Small intestine (tissue), 7 donors: ENCODE data around the gene EPS8L2. TPM values are rescaled to one million over a fixed set of nuclear protein-coding genes. Genes with fewer than 3 reads are reported as not detected.

ENCODE experiments used
- DNase-seq, 2 donors: peaks; one replicate each; pipeline versions ENCODE4 v3.0.0 to v3.0.0-alpha.2; 2013
- FAIRE-seq: peaks from 2 replicates; lab custom pipeline; 2012; peaks lifted over from hg19 to GRCh38; lab: Jason Lieb, UNC
- H3K27ac ChIP-seq, 3 donors: one replicate each; pipeline ENCODE4 v1.5.1; 2013; ENCODE audit warnings: low read length in 2 of 3, mild to moderate bottlenecking in 2 of 3, control low read depth in 1 of 3, inconsistent platforms in 1 of 3, low read depth in 1 of 3, moderate library complexity in 1 of 3
- H3K27me3 ChIP-seq, 3 donors: one replicate each; pipeline ENCODE4 v1.6.1; 2013; ENCODE audit warnings: low read length in 3 of 3, inconsistent platforms in 1 of 3; ENCODE audit not compliant: control insufficient read depth in 3 of 3, insufficient read depth in 3 of 3
- H3K36me3 ChIP-seq, 3 donors: one replicate each; pipeline ENCODE4 v1.6.1; 2013; ENCODE audit warnings: low read length in 3 of 3, inconsistent platforms in 1 of 3, low read depth in 1 of 3, mild to moderate bottlenecking in 1 of 3, moderate library complexity in 1 of 3; ENCODE audit not compliant: control insufficient read depth in 3 of 3, insufficient read depth in 2 of 3
- H3K4me1 ChIP-seq, 3 donors: one replicate each; pipeline ENCODE4 v1.6.1; 2013; ENCODE audit warnings: low read length in 2 of 3, inconsistent platforms in 1 of 3, low read depth in 1 of 3, mild to moderate bottlenecking in 1 of 3, moderate library complexity in 1 of 3; ENCODE audit not compliant: control insufficient read depth in 3 of 3, insufficient read depth in 2 of 3
- H3K4me3 ChIP-seq, 3 donors: one replicate each; pipeline ENCODE4 v1.5.1; 2013; ENCODE audit warnings: low read length in 3 of 3, control low read depth in 1 of 3, inconsistent platforms in 1 of 3, low read depth in 1 of 3, mild to moderate bottlenecking in 1 of 3, moderate library complexity in 1 of 3
- H3K9me3 ChIP-seq, 2 donors: one replicate each; pipeline ENCODE4 v1.6.1; 2013; ENCODE audit warnings: low read depth in 1 of 2, low read length in 1 of 2; ENCODE audit not compliant: control insufficient read depth in 2 of 2, insufficient read depth in 1 of 2
- WGBS, 3 donors: extraction: QIAGEN DNeasy Blood & Tissue Kit; methylation state at CpG; one replicate each; pipeline ENCODE4 v1.1.7; 2013; 5-methylcytosine and 5-hydroxymethylcytosine counted together
- polyA plus RNA-seq, 4 donors: library from polyadenylated mRNA; stranded (reverse) in 3 of 4; unstranded in 1 of 4; fragments of 200-250 nt in 3 of 4; fragments of 120-200 nt in 1 of 4; gene quantifications; one replicate each; pipeline versions ENCODE4 v1.2.1 to v1.2.3, GENCODE V29; 2013
- donor health status: healthy with polysubstance abuse.
- donor health status: control.
- donor health status: control.
- donor health status: Bipolar disorder and iron deficiency.
- donor health status: healthy.

EPS8L2 gene
- polyA plus RNA-seq, 4 donors = 90.2 to 1,255 (median 670) TPM

- Histone ChIP-seq H3K4me3 (no peak overlapping the region), H3K4me1 (peaks cover 7 to 47% (median 15%) of the 10 kb centered on the region in 3 donors), H3K36me3 (peaks cover 2 to 80% (median 26%) of the 10 kb centered on the region in 3 donors), H3K27ac (peak overlapping the region in 2 of 3 donors; percentile 33 to 46), H3K27me3 (peaks cover 0 to 31% (median 0%) of the 10 kb centered on the region in 3 donors), H3K9me3 (no peaks in the 10 kb centered on the region)
- DNase-seq (peak; percentile 57 to 67), FAIRE-seq (no peak)
- 13 to 21% (median 15%) methylated on average over 25 to 33 of the region's 33 CpGs for WGBS, 3 donors
Measured at GRCh38 chr11:721741-722345, 15.8 kb downstream of the EPS8L2 start.

- peaks cover 0 to 31% (median 0%) of the 10 kb centered on the region in 3 donors for H3K27me3 ChIP-seq
- WGBS, 3 donors = 51 to 62% (median 58%) methylated on average over 15 to 20 of the region's 20 CpGs
- peaks cover 2 to 80% (median 29%) of the 10 kb centered on the region in 3 donors for H3K36me3 ChIP-seq
- no peaks in the 10 kb centered on the region for H3K9me3 ChIP-seq
- DNase-seq (no peak), FAIRE-seq (no peak)
- H3K4me1 ChIP-seq = peaks cover 7 to 52% (median 15%) of the 10 kb centered on the region in 3 donors
- no peak overlapping the region for H3K4me3 ChIP-seq
- peak overlapping the region in 2 of 3 donors; percentile 33 to 46 for H3K27ac ChIP-seq
Measured at GRCh38 chr11:722346-722811, 16.3 kb downstream of the EPS8L2 start.

- peak; percentile 70 to 79 for DNase-seq
Measured at GRCh38 chr11:723120-723883, 17.3 kb downstream of the EPS8L2 start.

GRCh38 chr11:724049-724777, 18.2 kb downstream of the EPS8L2 start:
- WGBS, 3 donors = 70 to 84% (median 80%) methylated on average over 16 to 19 of the region's 19 CpGs
- Histone ChIP-seq H3K9me3 (no peaks in the 10 kb centered on the region), H3K4me1 (peaks cover 7 to 62% (median 15%) of the 10 kb centered on the region in 3 donors), H3K36me3 (peaks cover 2 to 83% (median 29%) of the 10 kb centered on the region in 3 donors), H3K27ac (no peak overlapping the region), H3K27me3 (peaks cover 0 to 31% (median 0%) of the 10 kb centered on the region in 3 donors), H3K4me3 (no peak overlapping the region)
- DNase-seq (no peak), FAIRE-seq (no peak)

More at GRCh38 chr11:723120-723883, 17.3 kb downstream of the EPS8L2 start:
- Histone ChIP-seq H3K4me3 (no peak overlapping the region), H3K9me3 (no peaks in the 10 kb centered on the region), H3K27me3 (peaks cover 0 to 31% (median 0%) of the 10 kb centered on the region in 3 donors), H3K27ac (no peak overlapping the region), H3K4me1 (peaks cover 7 to 62% (median 15%) of the 10 kb centered on the region in 3 donors), H3K36me3 (peaks cover 2 to 84% (median 29%) of the 10 kb centered on the region in 3 donors)
- 48 to 51% (median 48%) methylated on average over 8 of the region's 8 CpGs for WGBS, 3 donors
- FAIRE-seq = no peak

- no peak for FAIRE-seq
- Histone ChIP-seq H3K27me3 (peaks cover 0 to 31% (median 0%) of the 10 kb centered on the region in 3 donors), H3K4me1 (peaks cover 7 to 68% (median 15%) of the 10 kb centered on the region in 3 donors), H3K27ac (no peak overlapping the region), H3K36me3 (peaks cover 2 to 76% (median 23%) of the 10 kb centered on the region in 3 donors), H3K9me3 (no peaks in the 10 kb centered on the region), H3K4me3 (no peak overlapping the region)
- WGBS, 3 donors = 73 to 83% (median 76%) methylated on average over 17 to 18 of the region's 18 CpGs
- no peak for DNase-seq
Measured at GRCh38 chr11:724778-725386, 18.9 kb downstream of the EPS8L2 start.

- DNase-seq (peak in 1 of 2 donors; percentile 45), FAIRE-seq (no peak)
- peaks cover 0 to 29% (median 0%) of the 10 kb centered on the region in 3 donors for H3K27me3 ChIP-seq
- peak overlapping the region in 1 of 3 donors; percentile 21 for H3K4me3 ChIP-seq
- peak overlapping the region; percentile 22 to 79 (median 28) for H3K27ac ChIP-seq
- peaks cover 2 to 68% (median 18%) of the 10 kb centered on the region in 3 donors for H3K36me3 ChIP-seq
- peaks cover 7 to 63% (median 15%) of the 10 kb centered on the region in 3 donors for H3K4me1 ChIP-seq
- no peaks in the 10 kb centered on the region for H3K9me3 ChIP-seq
- 4 to 9% (median 6%) methylated on average over 21 to 53 of the region's 53 CpGs for WGBS, 3 donors
Measured at GRCh38 chr11:725624-726202, 19.7 kb downstream of the EPS8L2 start.

- FAIRE-seq (no peak), DNase-seq (peak; percentile 88 to 94)
- H3K4me1 ChIP-seq = peaks cover 2 to 55% (median 7%) of the 10 kb centered on the region in 3 donors
- peaks cover 0 to 22% (median 0%) of the 10 kb centered on the region in 3 donors for H3K27me3 ChIP-seq
- peaks cover 2 to 60% (median 13%) of the 10 kb centered on the region in 3 donors for H3K36me3 ChIP-seq
- H3K9me3 ChIP-seq = no peaks in the 10 kb centered on the region
- peak overlapping the region in 1 of 3 donors; percentile 21 for H3K4me3 ChIP-seq
- 5 to 11% (median 8%) methylated on average over 53 to 61 of the region's 61 CpGs for WGBS, 3 donors
- H3K27ac ChIP-seq = peak overlapping the region; percentile 43 to 79 (median 56)
Measured at GRCh38 chr11:726278-727220, 20.5 kb downstream of the EPS8L2 start.
